ENCODE data around the gene CEACAM16.

CEACAM16 gene

DNA sequence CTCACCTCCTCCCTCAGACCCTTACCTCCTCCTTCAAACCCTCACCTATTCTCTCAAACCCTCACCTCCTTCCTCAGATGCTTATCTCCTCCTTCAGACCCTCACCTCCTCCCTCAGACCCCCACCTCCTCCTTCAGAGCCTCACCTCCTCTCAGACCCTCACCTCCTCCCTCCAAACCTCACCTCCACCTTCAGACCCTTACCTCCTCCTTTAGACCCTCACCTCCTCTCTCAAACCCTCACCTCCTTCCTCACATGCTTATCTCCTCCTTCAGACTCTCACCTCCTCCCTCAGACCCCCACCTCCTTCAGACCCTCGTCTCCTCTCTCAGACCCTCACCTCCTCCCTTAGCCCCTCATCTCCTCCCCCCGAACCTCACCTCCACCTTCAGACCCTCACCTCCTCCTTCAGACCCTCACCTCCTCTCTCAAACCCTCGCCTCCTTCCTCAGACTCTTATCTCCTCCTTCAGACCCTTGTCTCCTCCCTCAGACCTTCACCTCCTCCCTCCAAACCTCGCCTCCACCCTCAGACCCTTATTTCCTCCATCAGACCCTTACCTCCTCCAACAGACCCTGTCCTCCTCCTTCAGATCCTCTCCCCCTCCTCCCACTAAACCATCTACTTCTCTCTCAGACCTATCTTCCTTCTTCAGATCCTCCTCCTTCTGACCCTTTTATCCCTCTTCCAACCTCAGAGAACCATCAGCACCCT lies 47.1 kb downstream of the CEACAM16 start:
- DNase-seq, result no peak

- no peak for DNase-seq
Observed at GRCh38 chr19:44746616-44746945, 47.6 kb downstream of the CEACAM16 start.

DNA sequence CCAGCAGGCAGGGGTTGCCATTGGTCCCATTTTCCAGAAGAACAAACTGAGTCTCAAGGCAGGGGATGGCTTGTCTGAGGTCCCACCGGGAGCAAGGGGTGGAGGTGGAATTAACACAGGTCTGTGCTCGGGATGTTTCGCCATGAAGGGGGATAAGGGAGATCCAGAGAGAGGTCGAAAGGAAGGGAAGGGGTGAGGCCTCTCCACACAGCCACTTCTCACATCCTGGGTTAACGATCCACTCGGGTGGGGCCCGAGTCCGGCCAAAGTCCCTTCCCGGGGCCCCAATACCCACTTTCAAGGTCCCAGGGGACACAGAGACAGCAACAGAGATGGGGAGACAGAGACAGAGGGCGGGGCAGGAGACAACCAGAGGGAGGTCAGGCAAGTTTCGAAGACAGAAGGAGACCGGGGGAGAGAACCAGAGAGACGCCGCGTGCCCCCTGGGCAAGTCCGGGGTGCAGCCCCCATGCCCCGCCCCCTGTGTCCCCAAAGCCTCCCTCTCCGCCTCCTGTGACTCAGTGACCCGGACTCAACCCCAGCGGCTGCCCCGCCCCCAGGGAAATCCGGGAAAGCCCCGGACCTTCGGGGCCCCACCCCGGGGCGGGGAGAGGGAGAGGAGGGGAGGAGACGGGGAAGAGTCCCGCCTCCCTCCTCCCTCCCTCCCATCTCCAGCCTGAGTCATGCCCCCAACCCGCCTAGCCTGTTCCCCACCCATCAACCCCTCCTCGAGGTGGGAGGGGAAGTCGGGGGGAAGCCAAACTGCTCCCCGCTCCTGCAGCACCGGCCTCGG lies 48.2 kb downstream of the CEACAM16 start:
- peak in 47 of 51 donors; percentile 10 to 89 (median 55) for DNase-seq

DNA sequence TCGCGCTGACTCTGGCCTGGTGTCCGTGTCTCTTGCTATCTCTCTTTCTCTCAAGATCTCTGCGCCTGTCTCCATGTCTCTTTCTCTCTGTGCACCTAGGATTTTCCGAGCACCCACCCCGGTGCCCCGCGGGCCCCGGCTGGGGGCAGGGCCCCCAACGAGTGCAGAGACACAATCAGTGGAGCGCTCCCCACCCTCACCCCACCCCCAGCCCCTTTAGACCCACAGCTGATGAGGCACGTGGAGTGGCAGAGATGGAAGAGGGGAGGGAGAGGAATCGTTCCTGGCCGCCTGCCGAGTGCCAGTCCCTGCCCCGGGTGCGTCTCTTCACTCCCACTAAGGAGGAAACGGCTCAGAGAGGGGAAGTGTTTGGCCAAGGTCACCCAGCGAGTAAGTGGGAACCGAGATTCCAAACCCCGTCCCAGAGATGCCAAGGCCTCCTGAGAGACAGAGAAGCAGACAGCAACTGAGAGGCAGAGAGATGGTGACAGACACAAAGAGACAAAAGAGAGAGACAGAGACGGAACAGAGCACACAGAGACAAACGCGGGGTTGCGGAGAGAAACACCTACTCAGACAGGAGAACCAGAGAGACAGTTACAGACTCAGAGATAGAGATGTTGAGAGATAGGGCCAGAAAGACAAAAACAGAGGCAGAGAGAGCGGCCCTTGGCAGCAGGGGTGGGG lies 48.9 kb downstream of the CEACAM16 start:
- DNase-seq, result peak in 15 of 51 donors; percentile 17 to 57 (median 41)

DNA sequence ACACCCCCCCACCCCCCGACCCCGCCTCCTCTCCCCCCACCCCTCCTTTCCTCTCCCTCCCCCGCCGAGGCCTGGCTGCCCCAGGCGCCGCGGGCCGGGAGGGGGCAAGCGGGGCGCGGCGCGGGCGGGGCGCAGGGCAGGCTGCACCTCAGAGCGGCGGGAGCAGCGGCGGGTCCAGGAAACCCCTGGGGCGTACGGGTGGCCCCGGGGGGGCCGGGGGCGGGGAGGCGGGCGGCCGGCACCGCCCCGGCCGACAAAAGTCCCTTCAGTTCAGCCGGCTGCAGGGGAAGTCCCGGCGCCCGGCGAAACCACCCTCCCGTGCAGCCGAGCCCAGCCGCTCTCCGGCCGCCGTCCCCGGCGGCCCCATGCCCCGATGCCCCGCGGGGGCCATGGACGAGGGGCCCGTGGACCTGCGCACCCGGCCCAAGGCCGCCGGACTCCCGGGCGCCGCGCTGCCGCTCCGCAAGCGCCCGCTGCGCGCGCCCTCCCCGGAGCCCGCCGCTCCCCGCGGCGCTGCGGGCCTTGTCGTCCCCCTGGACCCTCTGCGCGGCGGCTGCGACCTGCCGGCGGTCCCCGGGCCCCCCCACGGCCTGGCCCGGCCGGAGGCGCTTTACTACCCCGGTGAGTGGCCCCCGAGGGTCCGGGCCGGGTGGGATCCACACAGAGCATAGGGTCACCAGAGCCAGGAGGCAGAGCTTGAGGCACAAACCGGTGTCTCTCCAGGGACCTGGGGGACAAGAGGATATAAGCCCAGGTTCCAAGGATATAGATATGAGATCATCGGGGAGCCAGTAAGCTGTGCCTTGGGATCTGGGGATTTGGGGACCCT lies 49.7 kb downstream of the CEACAM16 start, which contains the start of gene BCL3:
Gene BCL3 (plus strand): TSS at position 283 of the 829 bp plus-strand sequence. CDS start 83 bp downstream, at position 366.
- peak in 25 of 51 donors; percentile 8 to 69 (median 34) for DNase-seq

DNA sequence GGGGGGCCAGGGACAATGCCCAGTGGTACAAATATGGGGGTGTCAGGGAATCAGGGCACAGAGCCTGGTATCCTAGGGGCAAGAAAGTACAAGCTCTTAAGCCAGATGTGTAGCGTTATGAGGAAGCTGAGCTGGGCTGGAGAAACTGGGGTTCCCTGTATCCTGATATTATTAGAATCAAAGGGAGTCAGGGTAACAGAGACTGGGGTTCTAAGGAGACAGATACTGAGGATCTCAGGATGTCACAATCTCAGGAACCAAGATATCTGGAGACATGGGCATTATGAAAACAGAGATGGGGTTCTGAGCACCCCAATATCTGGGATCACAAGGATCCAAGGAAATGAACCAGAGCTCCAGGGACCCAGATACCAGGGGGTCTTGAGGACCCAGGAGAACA lies 50.3 kb downstream of the CEACAM16 start:
- no peak for DNase-seq

DNA sequence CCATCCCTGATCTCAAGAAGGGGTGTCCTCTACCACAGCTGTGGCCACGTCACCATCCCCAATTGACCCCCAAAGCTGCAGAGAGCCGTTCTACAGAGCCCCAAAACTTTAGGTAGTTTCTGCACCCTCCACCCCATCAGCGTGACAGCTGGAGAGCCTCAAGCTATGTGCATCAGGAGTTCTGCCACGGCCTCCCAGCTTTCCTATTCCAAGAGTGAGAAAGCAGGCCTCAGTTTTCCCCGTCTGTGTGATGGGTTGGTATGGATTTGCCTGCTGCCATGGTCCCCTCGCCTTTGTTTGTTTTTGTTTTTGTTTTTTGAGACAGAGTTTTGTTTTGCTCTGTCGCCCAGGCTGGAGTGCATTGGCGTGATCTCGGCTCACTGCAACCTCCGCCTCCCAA lies 51.0 kb downstream of the CEACAM16 start:
- DNase-seq, result no peak

DNA sequence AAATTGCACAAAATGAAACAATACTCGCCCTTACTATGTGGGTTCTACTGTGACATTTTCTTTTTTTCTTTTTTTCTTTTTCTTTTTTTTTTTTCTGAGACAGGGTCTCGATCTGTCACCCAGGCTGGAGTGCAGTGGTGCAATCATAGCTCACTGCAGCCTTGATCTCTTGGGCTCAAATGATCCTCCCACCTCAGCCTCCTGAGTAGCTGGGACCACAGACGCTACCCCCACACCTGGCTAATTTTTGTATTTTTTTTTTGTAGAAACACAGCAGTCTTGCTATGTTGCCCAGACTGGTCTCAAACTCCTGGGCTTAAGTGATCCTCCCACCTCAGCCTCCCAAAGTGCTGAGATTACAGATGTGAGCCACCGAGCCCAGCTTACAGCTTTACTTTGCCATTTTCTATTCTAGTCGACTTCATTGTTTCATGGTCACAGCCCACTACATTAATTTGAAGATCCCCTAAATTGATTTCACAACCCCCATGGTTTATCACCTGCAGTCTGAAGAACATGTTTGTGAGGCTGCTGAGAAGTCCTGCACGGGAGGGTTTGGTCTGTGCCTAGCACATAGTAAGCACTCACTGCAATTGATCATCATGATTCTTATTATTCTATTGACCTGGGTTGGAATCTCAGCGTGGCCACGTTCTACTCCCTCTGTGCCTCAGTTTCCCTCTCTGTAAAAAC lies 53.3 kb downstream of the CEACAM16 start:
- no peak for DNase-seq

DNA sequence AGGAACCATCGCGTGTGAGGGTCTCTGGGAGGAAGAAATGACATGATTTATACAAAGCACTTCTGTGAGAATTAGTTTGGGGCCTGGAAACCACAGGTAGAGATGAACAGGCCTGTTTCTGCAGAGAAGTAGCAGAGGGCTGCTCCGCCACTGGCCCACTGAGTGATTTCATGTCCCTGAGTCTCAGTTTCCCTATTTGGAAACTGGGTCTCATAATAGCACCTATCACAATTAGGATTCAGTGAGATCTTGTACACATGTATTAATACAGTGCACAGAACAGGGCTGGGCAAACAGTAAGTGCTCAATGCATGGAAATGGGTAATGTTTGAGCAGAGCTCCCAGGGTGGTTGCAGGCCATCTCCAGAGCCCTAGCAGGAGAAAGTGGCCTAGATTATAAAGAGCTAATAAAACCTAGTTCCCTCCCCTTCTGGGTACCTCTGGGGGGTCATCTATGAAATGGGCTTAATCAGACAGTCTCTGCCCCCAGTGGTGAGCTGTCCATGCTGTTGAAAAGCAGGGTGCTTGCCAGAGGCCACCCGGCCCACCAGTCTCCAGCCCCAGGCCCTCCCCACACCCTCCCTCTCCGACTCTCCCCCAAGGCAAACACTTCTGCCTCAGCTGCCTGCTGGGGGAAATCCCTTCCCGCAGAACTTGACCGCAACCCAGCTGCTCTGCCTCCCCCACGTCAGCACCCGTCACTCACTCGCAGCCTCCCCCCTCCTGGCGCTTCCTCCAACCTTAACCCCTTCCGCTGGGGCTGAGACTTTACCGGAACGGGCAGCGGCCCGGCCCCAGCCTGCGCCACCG lies 54.1 kb downstream of the CEACAM16 start:
- DNase-seq, result peak in 40 of 51 donors; percentile 6 to 75 (median 29)

GRCh38 chr19:44753626-44753931 lies 54.6 kb downstream of the CEACAM16 start:
- no peak for DNase-seq

GRCh38 chr19:44753932-44754749 lies 55.2 kb downstream of the CEACAM16 start:
- peak in 25 of 51 donors; percentile 1 to 53 (median 21) for DNase-seq

- no peak for DNase-seq
Observed at GRCh38 chr19:44754750-44755080, 55.8 kb downstream of the CEACAM16 start.

GRCh38 chr19:44755219-44755618 lies 56.3 kb downstream of the CEACAM16 start:
- DNase-seq, result no peak

- no peak for DNase-seq
Observed at GRCh38 chr19:44756089-44756562, 57.2 kb downstream of the CEACAM16 start.

- peak in 17 of 51 donors; percentile 7 to 39 (median 21) for DNase-seq
Observed at GRCh38 chr19:44757057-44757734, 58.2 kb downstream of the CEACAM16 start.

DNA sequence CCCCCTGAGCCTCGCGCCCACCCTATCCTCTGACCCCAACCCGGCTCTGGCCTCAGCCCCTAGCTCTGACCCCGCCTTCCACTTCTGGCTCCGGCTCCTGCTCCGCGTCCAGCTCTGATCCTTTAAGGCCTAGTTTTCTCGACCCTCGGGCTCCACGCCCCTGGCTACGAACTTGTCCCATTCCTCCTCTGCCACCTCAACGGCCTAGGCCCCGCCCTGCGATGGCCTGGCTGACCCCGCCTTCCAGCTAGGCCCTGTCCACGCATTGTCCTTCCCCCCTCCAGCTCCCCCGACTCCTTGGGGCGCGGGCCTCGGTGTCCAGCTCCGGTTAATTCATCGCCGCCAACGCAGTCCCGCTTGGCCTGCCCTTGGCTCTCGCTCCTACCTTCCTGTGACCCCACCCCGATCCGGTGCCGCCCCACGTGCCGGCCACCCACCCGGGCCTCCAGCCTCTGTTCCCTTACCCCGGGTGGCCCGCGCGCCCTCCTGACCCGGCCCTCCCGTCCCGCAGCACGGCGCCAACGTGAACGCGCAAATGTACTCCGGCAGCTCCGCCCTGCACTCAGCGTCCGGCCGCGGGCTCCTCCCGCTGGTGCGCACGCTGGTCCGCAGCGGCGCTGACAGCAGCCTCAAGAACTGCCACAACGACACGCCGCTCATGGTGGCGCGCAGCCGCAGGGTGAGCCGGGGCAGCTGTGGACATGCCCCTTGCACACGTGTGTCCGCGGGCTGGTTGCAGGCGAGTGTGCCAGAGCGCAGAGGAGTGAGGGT lies 59.0 kb downstream of the CEACAM16 start:
- peak in 22 of 51 donors; percentile 9 to 53 (median 36) for DNase-seq

- no peak for DNase-seq
Observed at GRCh38 chr19:44758596-44758995, 59.6 kb downstream of the CEACAM16 start.

Data from hypothalamus (tissue), 51 donors.